IPS DF 6.9 (cell line): Measurements from ENCODE around the gene BCAS4.

Source experiments
- DNase-seq: peaks from one replicate; pipeline ENCODE4 v3.0.0-alpha.2; 2013; ENCODE audit warnings: low read depth, low spot score
- H3K27ac ChIP-seq: one replicate; pipeline ENCODE4 v1.5.1; 2013; ENCODE audit warnings: low read length, control low read depth
- H3K27me3 ChIP-seq: 2 replicates; pipeline ENCODE4 v1.6.1; 2013; ENCODE audit warnings: mild to moderate bottlenecking, low read length; ENCODE audit not compliant: control insufficient read depth, insufficient read depth
- H3K36me3 ChIP-seq: 2 replicates; pipeline ENCODE4 v1.6.1; 2013; ENCODE audit warnings: low read length; ENCODE audit not compliant: control insufficient read depth, insufficient read depth
- H3K4me1 ChIP-seq: 2 replicates; pipeline ENCODE4 v1.6.1; 2013; ENCODE audit warnings: low read length; ENCODE audit not compliant: control insufficient read depth, insufficient read depth
- H3K4me3 ChIP-seq: 2 replicates; pipeline ENCODE4 v1.5.1; 2013; ENCODE audit warnings: mild to moderate bottlenecking, low read length
- H3K9me3 ChIP-seq: 2 replicates; pipeline ENCODE4 v1.6.1; 2013; ENCODE audit warnings: low read length, inconsistent platforms; ENCODE audit not compliant: control insufficient read depth, insufficient read depth
- WGBS: extraction: QIAGEN DNeasy Blood & Tissue Kit; methylation state at CpG from one replicate; pipeline ENCODE4 v1.1.7; 2013; ENCODE audit warnings: mixed read lengths, missing lambda C conversion rate; ENCODE audit not compliant: insufficient read length, insufficient coverage; 5-methylcytosine and 5-hydroxymethylcytosine counted together

The BCAS4 gene

GRCh38 chr20:50926530-50926929, 131.7 kb downstream of the BCAS4 start:
- no CpG with 5 or more reads among the region's 1 CpG for WGBS
- H3K9me3 ChIP-seq: no peaks in the 10 kb centered on the region
- peaks cover 6% of the 10 kb centered on the region; the same call in 1 of the 2 replicates for H3K36me3 ChIP-seq
- H3K27ac ChIP-seq: no peak overlapping the region
- no peak for DNase-seq
- 0 out of 2 replicates have a peak, but pooled peaks cover 2% of the 10 kb centered on the region for H3K27me3 ChIP-seq
- H3K4me3 ChIP-seq: no peak overlapping the region
- H3K4me1 ChIP-seq: peaks cover 4% of the 10 kb centered on the region; the same call in 1 of the 2 replicates
